MM.1S (cell line): ENCODE results near the gene SEMG1.

Experiments
- DNase-seq: peaks from one replicate; pipeline ENCODE4 v3.0.0-alpha.2; 2015
- H2AFZ ChIP-seq: fragments of 300-600 bp; sonication (generic); 2 replicates; pipeline ENCODE4 v1.6.0; 2016; ENCODE audit warnings: antibody characterized with exemption, low read length
- H3F3A ChIP-seq: fragments of 300-600 bp; sonication (generic); 2 replicates; pipeline ENCODE4 v1.6.1; 2016; ENCODE audit warnings: mild to moderate bottlenecking, antibody characterized with exemption, low read length, moderate library complexity, mixed read lengths; ENCODE audit not compliant: insufficient read depth
- H3K27ac ChIP-seq: fragments of 300-600 bp; sonication (generic); 2 replicates; pipeline ENCODE4 v1.5.1; 2016; ENCODE audit warnings: mild to moderate bottlenecking, low read length
- H3K27me3 ChIP-seq: fragments of 300-600 bp; sonication (generic); replicated peaks from 2 replicates; pipeline ENCODE4 v1.6.0; 2016; ENCODE audit warnings: low read length; ENCODE audit not compliant: insufficient read depth
- H3K36me3 ChIP-seq: fragments of 300-600 bp; sonication (generic); replicated peaks from 2 replicates; pipeline ENCODE4 v1.6.1; 2016; ENCODE audit warnings: mild to moderate bottlenecking, low read length, mixed read lengths; ENCODE audit not compliant: insufficient read depth
- H3K4me1 ChIP-seq: fragments of 300-600 bp; sonication (generic); 2 replicates; pipeline ENCODE4 v1.6.1; 2016; ENCODE audit warnings: low read length, mixed read lengths
- H3K4me2 ChIP-seq: fragments of 300-600 bp; sonication (generic); 2 replicates; pipeline ENCODE4 v1.6.0; 2016; ENCODE audit warnings: low read depth, low read length
- H3K4me3 ChIP-seq: fragments of 300-600 bp; sonication (generic); 2 replicates; pipeline ENCODE4 v1.5.1; 2016; ENCODE audit warnings: low read length, mixed read lengths
- H3K79me2 ChIP-seq: fragments of 300-600 bp; sonication (generic); 2 replicates; pipeline ENCODE4 v1.6.1; 2016; ENCODE audit warnings: mixed run types, low read length, mixed read lengths
- H3K9ac ChIP-seq: fragments of 300-600 bp; sonication (generic); 2 replicates; pipeline ENCODE4 v1.6.1; 2016; ENCODE audit warnings: low read length, mixed read lengths
- H3K9me2 ChIP-seq: fragments of 300-600 bp; sonication (generic); replicated peaks from 2 replicates; pipeline ENCODE4 v1.6.1; 2016; ENCODE audit warnings: mild to moderate bottlenecking, low read length, mixed read lengths; ENCODE audit not compliant: insufficient read depth
- H3K9me3 ChIP-seq: fragments of 300-600 bp; sonication (generic); replicated peaks from 2 replicates; pipeline ENCODE4 v1.6.1; 2016; ENCODE audit warnings: mild to moderate bottlenecking, low read length, mixed read lengths; ENCODE audit not compliant: insufficient read depth
- H4K20me1 ChIP-seq: fragments of 300-600 bp; sonication (generic); 2 replicates; pipeline ENCODE4 v1.6.1; 2016; ENCODE audit warnings: mild to moderate bottlenecking, low read length, moderate library complexity, mixed read lengths; ENCODE audit not compliant: insufficient read depth
- CTCF ChIP-seq: fragments of 300-600 bp; sonication (generic); IDR thresholded peaks from 2 replicates; pipeline ENCODE4 v1.5.1; 2016; ENCODE audit warnings: antibody characterized with exemption, low read length, mixed read lengths
- EZH2 ChIP-seq: fragments of 300-600 bp; sonication (generic); optimal IDR thresholded peaks from 2 replicates; pipeline ENCODE3; 2017; ENCODE audit warnings: low read depth, mild to moderate bottlenecking, antibody characterized with exemption, low read length, mixed read lengths
- EZH2phosphoT487 ChIP-seq: fragments of 300-600 bp; sonication (generic); IDR thresholded peaks from 2 replicates; pipeline ENCODE4 v1.6.1; 2018; ENCODE audit warnings: antibody characterized with exemption, low read length

Gene SEMG1

GRCh38 chr20:45164906-45165305 is 41.9 kb upstream of the SEMG1 start:
- no peak for DNase-seq
- H3K4me1 ChIP-seq = no peaks in the 10 kb centered on the region
- no peaks in the 10 kb centered on the region for H3K36me3 ChIP-seq
- H3K79me2 ChIP-seq = no peaks in the 10 kb centered on the region
- H3K9me2 ChIP-seq = no peaks in the 10 kb centered on the region
- H3K27me3 ChIP-seq = no peaks in the 10 kb centered on the region
- no peak overlapping the region for H3K4me2 ChIP-seq
- H2AFZ ChIP-seq = no peak overlapping the region
- H3K4me3 ChIP-seq = no peak overlapping the region
- no peaks in the 10 kb centered on the region for H4K20me1 ChIP-seq
- H3K27ac ChIP-seq = no peak overlapping the region
- H3F3A ChIP-seq = no peaks in the 10 kb centered on the region
- H3K9ac ChIP-seq = no peak overlapping the region
- TF ChIP-seq EZH2phosphoT487 (no peak), EZH2 (no peak), CTCF (no peak)
- no peaks in the 10 kb centered on the region for H3K9me3 ChIP-seq

- no peak for TF ChIP-seq EZH2
- no peak for TF ChIP-seq CTCF
- TF ChIP-seq EZH2phosphoT487 = no peak
- Histone ChIP-seq H2AFZ (no peak overlapping the region), H3K27ac (no peak overlapping the region), H3K4me3 (no peak overlapping the region), H3K4me2 (no peak overlapping the region), H3K9ac (no peak overlapping the region), H3K4me1 (no peaks in the 10 kb centered on the region), H4K20me1 (no peaks in the 10 kb centered on the region), H3K79me2 (no peaks in the 10 kb centered on the region), H3K9me3 (no peaks in the 10 kb centered on the region), H3K36me3 (no peaks in the 10 kb centered on the region), H3F3A (no peaks in the 10 kb centered on the region), H3K27me3 (no peaks in the 10 kb centered on the region), H3K9me2 (no peaks in the 10 kb centered on the region)
- no peak for DNase-seq
Observed at GRCh38 chr20:45173522-45173921, 33.3 kb upstream of the SEMG1 start.

- no peaks in the 10 kb centered on the region for H3K9me3 ChIP-seq
- H3K79me2 ChIP-seq = no peaks in the 10 kb centered on the region
- no peaks in the 10 kb centered on the region for H3K36me3 ChIP-seq
- H3F3A ChIP-seq = no peaks in the 10 kb centered on the region
- no peak within 1 kb of the TSS for H3K9ac ChIP-seq
- H2AFZ ChIP-seq = no peak within 1 kb of the TSS
- H4K20me1 ChIP-seq = no peaks in the 10 kb centered on the region
- no peak for DNase-seq
- no peak within 1 kb of the TSS for H3K27ac ChIP-seq
- no peaks in the 10 kb centered on the region for H3K9me2 ChIP-seq
- TF ChIP-seq EZH2 (no peak), CTCF (no peak), EZH2phosphoT487 (no peak)
- no peaks in the 10 kb centered on the region for H3K27me3 ChIP-seq
- H3K4me2 ChIP-seq = no peak within 1 kb of the TSS
- H3K4me1 ChIP-seq = no peaks in the 10 kb centered on the region
- H3K4me3 ChIP-seq = no peak within 1 kb of the TSS
Observed at GRCh38 chr20:45174434-45175364, 32.1 kb upstream of the SEMG1 start, which contains the start of gene PI3. TSS of gene PI3 (plus strand) at chr20:45174902. CDS start at chr20:45174923, 21 bp downstream.
